ENCODE data around the gene DPEP2.
"Not testable (repeated sequence)": the region's sequence is repeated elsewhere in the genome, so short reads cannot be mapped to it uniquely, and the experiment has no call there.

Gene DPEP2

DNA sequence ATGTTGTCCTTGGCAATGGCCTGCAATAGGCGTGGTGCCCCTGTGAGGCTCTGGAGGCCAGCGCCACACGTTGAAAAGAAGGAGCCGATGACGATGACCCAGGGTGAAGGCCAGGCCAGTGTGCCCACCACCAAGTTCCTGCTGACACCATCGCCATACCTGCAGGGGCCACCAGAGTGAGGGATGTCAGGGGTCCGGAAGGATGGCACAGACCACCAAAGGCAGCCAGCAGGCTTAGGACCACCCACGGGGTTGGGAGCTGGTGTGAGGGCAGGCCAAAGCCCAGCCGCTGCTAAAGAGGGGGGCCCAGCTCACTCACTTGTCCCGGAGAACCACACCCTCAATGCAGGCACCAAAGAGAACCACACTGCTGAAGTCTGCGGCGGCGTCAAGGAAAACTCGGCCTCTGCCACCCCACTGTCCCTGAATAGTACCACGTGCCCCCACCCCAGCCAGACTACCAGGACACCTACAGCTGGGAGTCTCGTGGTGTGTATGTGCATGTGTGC is 48.9 kb downstream of the DPEP2 start:
- DNase-seq: no peak

- no peak for DNase-seq
Measured at GRCh38 chr16:67949645-67950044, 49.6 kb downstream of the DPEP2 start.

DNA sequence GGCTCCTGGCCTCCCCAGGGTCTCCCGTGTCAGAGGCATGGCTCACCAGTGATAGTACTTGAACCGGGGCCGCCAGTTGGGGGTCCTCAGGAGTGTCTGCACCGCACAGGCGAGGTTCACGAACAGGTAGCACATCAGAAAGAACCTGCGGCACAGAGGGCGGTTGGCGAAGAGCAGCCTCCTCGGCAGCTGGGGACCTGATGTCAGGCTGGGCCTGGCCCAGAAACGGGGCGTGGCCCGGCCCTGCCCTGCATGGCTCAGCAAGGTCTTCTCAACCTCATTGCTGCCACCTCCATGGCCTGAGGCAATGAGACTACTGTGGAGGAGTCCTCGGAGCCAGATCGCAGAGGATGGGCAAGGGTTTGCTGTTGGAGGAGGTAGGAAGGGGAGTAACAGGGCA is 51.3 kb downstream of the DPEP2 start:
- no peak for DNase-seq

- DNase-seq: no peak
Measured at GRCh38 chr16:67946966-67947558, 52.2 kb downstream of the DPEP2 start.

GRCh38 chr16:67946128-67946569 is 53.1 kb downstream of the DPEP2 start:
- DNase-seq: no peak

- no peak for DNase-seq
Measured at GRCh38 chr16:67945392-67945933, 53.8 kb downstream of the DPEP2 start.

DNA sequence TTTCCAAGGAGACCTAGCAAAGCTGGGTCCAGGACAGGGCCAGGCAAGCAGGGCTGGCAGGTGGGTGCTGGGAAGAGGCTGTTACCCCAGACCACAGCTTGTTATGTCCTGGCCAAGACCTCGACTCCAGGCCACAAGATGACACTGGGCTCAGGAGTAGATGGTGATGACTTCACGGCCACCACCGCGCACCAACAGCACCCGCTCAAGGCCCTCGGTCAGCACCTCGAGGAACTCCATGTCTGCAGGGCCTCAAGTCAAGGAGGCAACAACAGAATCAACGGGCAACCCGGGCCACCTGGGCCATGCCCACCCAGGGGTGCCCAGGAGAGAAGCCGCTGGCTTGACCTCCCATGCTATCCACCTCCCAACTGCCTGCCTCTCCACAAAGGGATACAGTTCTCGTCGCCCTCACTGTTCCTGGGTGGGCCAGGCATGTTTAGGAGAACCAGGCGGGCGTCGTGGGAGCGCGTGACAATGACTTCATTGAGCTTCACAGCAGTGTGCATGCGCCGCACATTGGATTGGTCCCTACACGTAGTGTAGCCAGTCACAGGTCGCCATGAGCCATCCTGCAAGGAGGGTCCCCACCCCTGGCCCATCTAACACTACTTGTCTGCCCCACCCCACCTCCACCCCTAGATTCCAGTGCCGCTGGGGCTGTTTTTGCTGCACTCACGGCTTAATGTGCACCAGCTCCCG is 54.4 kb downstream of the DPEP2 start:
- no peak for DNase-seq

DNA sequence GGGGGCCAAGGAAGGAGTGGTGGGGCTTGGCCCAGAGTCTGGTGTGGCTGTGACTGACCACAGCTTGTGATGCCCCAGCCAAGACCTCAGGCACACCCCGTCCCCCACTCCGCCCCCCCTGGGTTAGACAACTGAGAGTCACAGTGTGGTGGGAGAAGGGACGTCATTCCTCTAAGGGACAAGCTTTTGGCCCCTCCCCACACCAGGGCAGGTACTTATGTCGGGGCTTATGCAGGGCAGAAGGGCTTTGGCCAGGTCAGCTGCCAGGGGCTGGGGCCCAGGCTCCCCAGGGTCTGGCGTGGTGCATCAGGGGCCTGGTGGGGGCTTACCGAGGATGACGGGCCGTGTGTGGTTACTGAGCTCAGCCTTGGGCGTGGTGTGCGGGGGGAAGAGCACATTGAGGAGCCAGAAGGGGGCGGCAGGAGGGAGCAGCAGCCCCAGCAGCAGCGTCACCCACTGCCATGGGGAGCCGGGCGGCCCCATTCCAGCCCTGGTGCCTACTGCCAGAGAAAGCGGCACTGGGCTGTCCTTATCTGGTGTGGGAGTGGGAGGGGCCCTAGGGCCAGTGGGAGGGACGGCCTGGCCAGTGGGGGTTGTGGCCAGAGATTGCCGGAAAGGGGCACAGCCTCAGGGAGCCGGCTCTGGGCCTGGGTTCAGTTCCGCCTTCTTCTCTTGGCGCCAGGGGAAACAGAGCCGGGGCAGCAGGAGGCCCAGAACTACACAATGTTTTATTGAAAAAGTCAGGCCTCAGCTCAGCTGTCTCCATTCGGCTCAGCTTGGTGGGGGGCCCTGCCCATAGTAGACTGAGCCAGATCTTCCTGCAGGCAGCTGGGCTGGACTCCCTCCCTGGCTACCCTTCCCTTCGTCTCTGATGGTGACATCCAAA is 55.4 kb downstream of the DPEP2 start, which contains the start of gene LCAT:
LCAT (minus strand) TSS at position 502 of the 886 bp plus-strand sequence; CDS start at position 483, 19 bp downstream.
- no peak for DNase-seq

DNA sequence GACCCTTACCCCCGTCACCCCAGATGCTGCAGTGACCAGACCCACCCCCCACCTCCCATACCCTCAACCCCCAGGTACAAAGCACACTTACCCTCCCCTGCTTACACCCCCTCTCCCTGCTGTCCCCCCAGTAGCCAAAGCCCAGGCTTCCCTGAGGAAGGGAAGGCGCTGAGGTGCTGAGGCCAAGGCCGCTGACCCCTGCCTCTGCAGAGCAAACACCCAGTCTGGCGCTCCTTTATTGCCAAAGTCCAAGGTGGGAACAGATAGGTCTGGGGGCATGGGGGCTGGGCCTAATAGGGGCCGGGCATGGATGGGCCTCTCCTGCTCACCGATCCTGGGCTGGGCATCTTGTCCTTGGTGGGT is 56.0 kb downstream of the DPEP2 start:
- no peak for DNase-seq

DNA sequence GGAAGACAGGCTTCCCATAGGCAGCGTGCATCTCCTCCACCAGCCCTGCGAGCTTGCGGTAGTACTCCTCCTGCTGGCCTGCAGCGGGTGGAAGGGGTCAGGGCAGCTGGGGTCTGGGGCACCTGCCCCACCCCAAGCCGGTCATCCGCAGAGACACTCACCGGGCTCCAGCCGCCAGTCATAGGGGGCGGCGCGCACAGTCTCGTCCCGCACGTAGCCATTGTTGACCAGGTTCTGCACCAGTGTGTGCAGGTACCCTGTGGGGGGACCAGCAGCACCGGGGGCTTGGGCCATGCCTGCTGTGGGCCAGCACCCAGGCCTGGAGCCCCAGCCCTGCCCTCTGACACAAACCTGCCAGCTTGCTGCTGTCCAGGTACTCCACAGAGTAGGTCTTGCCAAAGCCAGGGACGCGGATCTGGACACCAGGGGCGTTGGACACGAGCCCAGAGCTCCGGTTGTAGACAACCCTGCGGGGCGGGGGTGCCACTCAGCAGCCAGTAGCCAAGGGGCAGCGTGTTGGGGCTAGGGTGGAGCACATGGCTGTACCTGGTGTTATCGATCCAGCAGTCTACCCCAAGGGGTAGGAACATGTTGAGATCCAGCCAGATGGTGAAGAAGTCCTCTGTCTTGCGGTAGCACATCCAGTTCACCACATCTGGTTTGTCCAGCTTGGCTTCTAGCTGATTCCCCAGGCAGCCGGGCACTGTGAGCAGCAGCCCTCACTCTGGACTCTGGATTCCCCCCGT is 56.6 kb downstream of the DPEP2 start:
- DNase-seq: no peak

DNA sequence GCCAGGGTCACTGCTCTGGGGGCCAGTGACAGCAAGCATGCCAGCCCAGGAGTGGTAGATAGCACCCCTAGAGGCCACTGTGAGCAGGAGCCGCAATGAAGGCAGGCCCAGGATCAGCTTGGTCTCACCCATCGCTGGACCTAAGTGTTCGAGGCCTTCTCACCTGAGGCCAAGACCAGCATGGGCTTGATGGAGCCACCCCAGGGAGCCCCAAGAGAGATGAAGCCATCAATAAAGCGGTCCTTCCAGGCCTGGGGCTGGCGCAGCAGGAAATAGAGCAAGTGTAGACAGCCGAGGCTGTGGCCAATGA is 57.1 kb downstream of the DPEP2 start:
- DNase-seq: no peak

GRCh38 chr16:67941469-67942199 is 57.6 kb downstream of the DPEP2 start:
- DNase-seq: no peak

- no peak for DNase-seq
Measured at GRCh38 chr16:67940446-67941089, 58.7 kb downstream of the DPEP2 start.

DNA sequence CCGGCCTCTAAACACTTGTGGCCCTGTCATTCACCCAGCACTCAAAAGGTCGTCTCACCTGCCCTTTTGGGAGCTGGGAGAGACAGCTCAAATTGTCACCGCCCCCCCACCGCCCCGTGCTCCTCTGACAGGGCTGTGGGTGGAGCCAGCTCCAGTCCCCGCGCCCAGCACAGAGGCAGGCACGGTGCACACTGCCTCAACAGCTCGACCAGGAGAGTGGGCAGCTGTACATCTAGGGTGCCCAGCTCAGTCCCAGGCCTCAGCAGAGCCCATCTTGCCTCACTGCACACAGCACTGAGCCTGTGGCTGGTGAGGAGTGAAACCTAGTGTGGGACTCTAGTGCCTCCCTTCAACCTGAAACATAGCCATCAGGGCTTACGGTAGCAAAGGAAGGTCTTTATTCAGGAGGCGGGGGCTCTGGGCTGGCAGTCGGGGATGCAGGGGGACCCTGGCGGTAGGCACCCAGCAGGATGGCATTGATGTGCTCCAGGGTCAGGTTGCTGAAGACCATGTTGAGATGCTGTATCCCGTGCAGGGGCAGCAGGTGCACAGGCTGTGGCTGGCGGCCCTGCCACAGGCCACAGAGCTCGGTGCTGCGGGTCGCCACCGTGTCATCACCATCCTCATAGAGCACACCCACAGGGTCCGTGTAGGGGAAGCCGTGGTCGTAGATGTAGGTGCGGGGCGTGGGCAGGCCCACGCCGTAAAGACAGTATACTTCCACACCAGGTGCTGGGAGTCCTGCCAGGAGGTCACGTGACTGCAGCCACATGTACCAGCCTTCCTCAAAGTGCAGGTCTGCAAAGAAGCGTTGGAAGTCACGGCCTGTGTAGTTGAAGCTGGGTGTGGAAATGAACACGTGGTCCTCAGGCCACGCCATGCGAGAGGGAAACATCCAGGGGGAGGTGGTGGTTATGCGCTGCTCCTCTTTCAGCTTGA is 59.5 kb downstream of the DPEP2 start:
- peak; percentile 6 for DNase-seq

GRCh38 chr16:67937713-67938112 is 61.6 kb downstream of the DPEP2 start:
- not testable (repeated sequence) for DNase-seq

Measured in GF-D8 (cell line).